GM23338 (cell line): ENCODE results near the gene CENPV. TPM values are rescaled to one million over a fixed set of nuclear protein-coding genes. Genes with fewer than 3 reads are reported as not detected.

ENCODE experiments used
- ATAC-seq: fragments of 200-7000 bp; cut with Tn5 transposase; 3 replicates; pipeline ENCODE4 v1.9.1; 2020
- DNase-seq: peaks from one replicate; pipeline ENCODE4 v3.0.0-alpha.2; 2015; ENCODE audit warnings: low spot score
- H2AFZ ChIP-seq: fragments of 200-600 bp; sonication (generic); 2 replicates; pipeline ENCODE4 v1.8.0; 2016; ENCODE audit warnings: antibody characterized with exemption, mild to moderate bottlenecking, moderate library complexity
- H3F3A ChIP-seq: fragments of 200-600 bp; sonication (generic); replicated peaks from 2 replicates; pipeline ENCODE4 v1.8.0; 2017; ENCODE audit warnings: antibody characterized with exemption, mixed run types, low read depth
- H3K27ac ChIP-seq: fragments of 200-600 bp; sonication (generic); 2 replicates; pipeline ENCODE4 v1.6.1; 2016; ENCODE audit warnings: low read depth
- H3K27me3 ChIP-seq: fragments of 200-600 bp; sonication (generic); 2 replicates; pipeline ENCODE4 v1.8.0; 2016; ENCODE audit warnings: mild to moderate bottlenecking, mixed run types, moderate library complexity; ENCODE audit not compliant: insufficient read depth
- H3K36me3 ChIP-seq: fragments of 200-600 bp; sonication (generic); 2 replicates; pipeline ENCODE4 v1.8.0; 2016; ENCODE audit warnings: mild to moderate bottlenecking; ENCODE audit not compliant: insufficient read depth
- H3K4me1 ChIP-seq: fragments of 200-600 bp; sonication (generic); 2 replicates; pipeline ENCODE4 v1.8.0; 2016; ENCODE audit warnings: mild to moderate bottlenecking, moderate library complexity; ENCODE audit not compliant: insufficient read depth
- H3K4me2 ChIP-seq: fragments of 200-600 bp; sonication (generic); 2 replicates; pipeline ENCODE4 v1.7.1; 2017; ENCODE audit warnings: mixed run types
- H3K4me3 ChIP-seq: fragments of 200-600 bp; sonication (generic); 2 replicates; pipeline ENCODE4 v1.6.1; 2016; ENCODE audit warnings: mixed run types
- H3K79me2 ChIP-seq: fragments of 200-600 bp; sonication (generic); replicated peaks from 2 replicates; pipeline ENCODE4 v1.8.0; 2017; ENCODE audit warnings: mild to moderate bottlenecking; ENCODE audit not compliant: insufficient read depth
- H3K9me2 ChIP-seq: fragments of 200-600 bp; sonication (generic); 2 replicates; pipeline ENCODE4 v1.8.0; 2017; ENCODE audit not compliant: insufficient read depth
- H4K20me1 ChIP-seq: fragments of 200-600 bp; sonication (generic); replicated peaks from 2 replicates; pipeline ENCODE4 v1.8.0; 2017; ENCODE audit warnings: mild to moderate bottlenecking; ENCODE audit not compliant: insufficient read depth
- H3K27ac Mint-ChIP-seq: 2 replicates; pipeline ENCODE4 v1.8.0; 2020; ENCODE audit warnings: inconsistent platforms, mild to moderate bottlenecking, moderate library complexity, mixed read lengths
- H3K27me3 Mint-ChIP-seq: 3 replicates; pipeline ENCODE4 v1.8.0; 2022; ENCODE audit warnings: low read depth, mild to moderate bottlenecking, moderate library complexity, mixed read lengths, inconsistent platforms; ENCODE audit not compliant: insufficient read depth, poor library complexity
- H3K36me3 Mint-ChIP-seq: 3 replicates; pipeline ENCODE4 v1.8.0; 2021; ENCODE audit warnings: low read depth, mild to moderate bottlenecking, inconsistent platforms, moderate library complexity, mixed read lengths
- H3K4me1 Mint-ChIP-seq: 3 replicates; pipeline ENCODE4 v1.8.0; 2020; ENCODE audit warnings: mild to moderate bottlenecking, inconsistent platforms, mixed read lengths
- H3K4me3 Mint-ChIP-seq: 3 replicates; pipeline ENCODE4 v1.8.0; 2021; ENCODE audit warnings: moderate library complexity, mild to moderate bottlenecking, inconsistent platforms, mixed read lengths
- H3K9me3 Mint-ChIP-seq: 3 replicates; pipeline ENCODE4 v1.8.0; 2020; ENCODE audit warnings: moderate library complexity, mild to moderate bottlenecking, inconsistent platforms, mixed read lengths
- CREB1 ChIP-seq: fragments of 250-450 bp; sonication (Bioruptor Pico); IDR thresholded peaks from 2 replicates; pipeline ENCODE4 v1.5.0; 2020; ENCODE audit warnings: low read depth, mild to moderate bottlenecking, moderate library complexity
- EZH2 ChIP-seq: fragments of 200-600 bp; sonication (generic); IDR thresholded peaks from one replicate; pipeline ENCODE4 v1.8.0; 2017; ENCODE audit warnings: antibody characterized with exemption, mild to moderate bottlenecking, low read depth; ENCODE audit not compliant: unreplicated experiment
- JUNB ChIP-seq: IDR thresholded peaks from one replicate; pipeline ENCODE4 v1.6.1; 2016; ENCODE audit warnings: antibody characterized with exemption; ENCODE audit not compliant: unreplicated experiment
- NANOG ChIP-seq: IDR thresholded peaks from 2 replicates; pipeline ENCODE4 v1.6.1; 2016; ENCODE audit warnings: antibody characterized with exemption, borderline replicate concordance
- STAT1 ChIP-seq: IDR thresholded peaks from one replicate; pipeline ENCODE4 v1.6.1; 2016; ENCODE audit warnings: antibody characterized with exemption; ENCODE audit not compliant: unreplicated experiment
- ZNF114 ChIP-seq: fragments of 250-450 bp; sonication (Bioruptor Pico); IDR thresholded peaks from 2 replicates; pipeline ENCODE4 v1.5.0; 2020; ENCODE audit warnings: mild to moderate bottlenecking, moderate library complexity
- ZNF331 ChIP-seq: fragments of 250-450 bp; sonication (Bioruptor Pico); IDR thresholded peaks from 2 replicates; pipeline ENCODE4 v1.5.0; 2020; ENCODE audit warnings: low read depth, mild to moderate bottlenecking, moderate library complexity
- polyA plus RNA-seq: library from polyadenylated mRNA; unstranded; fragments of >200 nt; fragmentation: Nextera tagmentation; extraction: Ambion mirVana; gene quantifications from 2 replicates; pipeline ENCODE4 v1.2.1, GENCODE V29; 2016
- total RNA-seq: library from RNA; depleted of rRNA; stranded (reverse); fragments of >200 nt; shearing (Covaris generic); gene quantifications from 2 replicates; pipeline ENCODE4 v1.2.3, GENCODE V29; 2014
- TF ChIP-seq, protein P1 (sequence below): IDR thresholded peaks from one replicate; pipeline ENCODE4 v1.6.1; 2018; ENCODE audit warnings: antibody characterized with exemption; ENCODE audit not compliant: unreplicated experiment
- TF ChIP-seq, protein P2 (sequence below): IDR thresholded peaks from 2 replicates; pipeline ENCODE4 v1.6.1; 2016; ENCODE audit warnings: antibody characterized with exemption
- TF ChIP-seq, protein P3 (sequence below), 2 experiments: fragments of 200-600 bp in 1 of 2; sonication (generic) in 1 of 2; conservative IDR thresholded peaks; 2 replicates each; pipeline versions ENCODE4 v1.5.1 to v1.6.1; 2016 to 2017; ENCODE audit warnings: antibody characterized with exemption in 2 of 2, low read depth in 2 of 2, mild to moderate bottlenecking in 2 of 2, moderate library complexity in 1 of 2

CENPV gene
- total and polyA plus RNA-seq, 2 experiments from 2014 or later, result 139 to 300 TPM

DNA sequence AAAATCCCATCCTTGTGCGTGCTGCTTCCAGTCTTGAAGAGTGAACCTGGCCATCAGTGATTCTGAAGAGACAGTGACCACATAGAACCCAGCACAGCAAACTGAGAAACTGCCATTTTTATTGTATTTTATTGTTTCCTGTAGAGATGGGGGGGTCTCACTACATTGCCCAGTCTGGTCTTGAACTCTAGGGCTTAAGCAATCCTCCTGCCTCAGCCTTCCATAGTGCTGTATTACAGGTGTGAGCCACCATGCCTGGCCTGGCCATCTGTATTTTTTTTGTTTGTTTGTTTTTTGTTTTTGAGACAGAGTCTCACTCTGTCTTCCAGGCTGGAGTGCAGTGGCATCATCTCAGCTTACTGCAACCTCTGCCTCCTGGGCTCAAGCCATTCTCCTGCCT lies 13.9 kb downstream of the CENPV start (continued):
- TF ChIP-seq, protein P1, sequence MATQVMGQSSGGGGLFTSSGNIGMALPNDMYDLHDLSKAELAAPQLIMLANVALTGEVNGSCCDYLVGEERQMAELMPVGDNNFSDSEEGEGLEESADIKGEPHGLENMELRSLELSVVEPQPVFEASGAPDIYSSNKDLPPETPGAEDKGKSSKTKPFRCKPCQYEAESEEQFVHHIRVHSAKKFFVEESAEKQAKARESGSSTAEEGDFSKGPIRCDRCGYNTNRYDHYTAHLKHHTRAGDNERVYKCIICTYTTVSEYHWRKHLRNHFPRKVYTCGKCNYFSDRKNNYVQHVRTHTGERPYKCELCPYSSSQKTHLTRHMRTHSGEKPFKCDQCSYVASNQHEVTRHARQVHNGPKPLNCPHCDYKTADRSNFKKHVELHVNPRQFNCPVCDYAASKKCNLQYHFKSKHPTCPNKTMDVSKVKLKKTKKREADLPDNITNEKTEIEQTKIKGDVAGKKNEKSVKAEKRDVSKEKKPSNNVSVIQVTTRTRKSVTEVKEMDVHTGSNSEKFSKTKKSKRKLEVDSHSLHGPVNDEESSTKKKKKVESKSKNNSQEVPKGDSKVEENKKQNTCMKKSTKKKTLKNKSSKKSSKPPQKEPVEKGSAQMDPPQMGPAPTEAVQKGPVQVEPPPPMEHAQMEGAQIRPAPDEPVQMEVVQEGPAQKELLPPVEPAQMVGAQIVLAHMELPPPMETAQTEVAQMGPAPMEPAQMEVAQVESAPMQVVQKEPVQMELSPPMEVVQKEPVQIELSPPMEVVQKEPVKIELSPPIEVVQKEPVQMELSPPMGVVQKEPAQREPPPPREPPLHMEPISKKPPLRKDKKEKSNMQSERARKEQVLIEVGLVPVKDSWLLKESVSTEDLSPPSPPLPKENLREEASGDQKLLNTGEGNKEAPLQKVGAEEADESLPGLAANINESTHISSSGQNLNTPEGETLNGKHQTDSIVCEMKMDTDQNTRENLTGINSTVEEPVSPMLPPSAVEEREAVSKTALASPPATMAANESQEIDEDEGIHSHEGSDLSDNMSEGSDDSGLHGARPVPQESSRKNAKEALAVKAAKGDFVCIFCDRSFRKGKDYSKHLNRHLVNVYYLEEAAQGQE, result no peak
- TF ChIP-seq ZNF114 (CRISPR knock-in tag) (no peak), STAT1 (no peak), JUNB (no peak)
- TF ChIP-seq, protein P2, sequence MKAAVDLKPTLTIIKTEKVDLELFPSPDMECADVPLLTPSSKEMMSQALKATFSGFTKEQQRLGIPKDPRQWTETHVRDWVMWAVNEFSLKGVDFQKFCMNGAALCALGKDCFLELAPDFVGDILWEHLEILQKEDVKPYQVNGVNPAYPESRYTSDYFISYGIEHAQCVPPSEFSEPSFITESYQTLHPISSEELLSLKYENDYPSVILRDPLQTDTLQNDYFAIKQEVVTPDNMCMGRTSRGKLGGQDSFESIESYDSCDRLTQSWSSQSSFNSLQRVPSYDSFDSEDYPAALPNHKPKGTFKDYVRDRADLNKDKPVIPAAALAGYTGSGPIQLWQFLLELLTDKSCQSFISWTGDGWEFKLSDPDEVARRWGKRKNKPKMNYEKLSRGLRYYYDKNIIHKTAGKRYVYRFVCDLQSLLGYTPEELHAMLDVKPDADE, result no peak
- TF ChIP-seq, protein P3, sequence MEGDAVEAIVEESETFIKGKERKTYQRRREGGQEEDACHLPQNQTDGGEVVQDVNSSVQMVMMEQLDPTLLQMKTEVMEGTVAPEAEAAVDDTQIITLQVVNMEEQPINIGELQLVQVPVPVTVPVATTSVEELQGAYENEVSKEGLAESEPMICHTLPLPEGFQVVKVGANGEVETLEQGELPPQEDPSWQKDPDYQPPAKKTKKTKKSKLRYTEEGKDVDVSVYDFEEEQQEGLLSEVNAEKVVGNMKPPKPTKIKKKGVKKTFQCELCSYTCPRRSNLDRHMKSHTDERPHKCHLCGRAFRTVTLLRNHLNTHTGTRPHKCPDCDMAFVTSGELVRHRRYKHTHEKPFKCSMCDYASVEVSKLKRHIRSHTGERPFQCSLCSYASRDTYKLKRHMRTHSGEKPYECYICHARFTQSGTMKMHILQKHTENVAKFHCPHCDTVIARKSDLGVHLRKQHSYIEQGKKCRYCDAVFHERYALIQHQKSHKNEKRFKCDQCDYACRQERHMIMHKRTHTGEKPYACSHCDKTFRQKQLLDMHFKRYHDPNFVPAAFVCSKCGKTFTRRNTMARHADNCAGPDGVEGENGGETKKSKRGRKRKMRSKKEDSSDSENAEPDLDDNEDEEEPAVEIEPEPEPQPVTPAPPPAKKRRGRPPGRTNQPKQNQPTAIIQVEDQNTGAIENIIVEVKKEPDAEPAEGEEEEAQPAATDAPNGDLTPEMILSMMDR (conservative IDR thresholded peaks at IDR 0.05; ENCODE audit: low read depth in 2 of 2), result no peak

DNA sequence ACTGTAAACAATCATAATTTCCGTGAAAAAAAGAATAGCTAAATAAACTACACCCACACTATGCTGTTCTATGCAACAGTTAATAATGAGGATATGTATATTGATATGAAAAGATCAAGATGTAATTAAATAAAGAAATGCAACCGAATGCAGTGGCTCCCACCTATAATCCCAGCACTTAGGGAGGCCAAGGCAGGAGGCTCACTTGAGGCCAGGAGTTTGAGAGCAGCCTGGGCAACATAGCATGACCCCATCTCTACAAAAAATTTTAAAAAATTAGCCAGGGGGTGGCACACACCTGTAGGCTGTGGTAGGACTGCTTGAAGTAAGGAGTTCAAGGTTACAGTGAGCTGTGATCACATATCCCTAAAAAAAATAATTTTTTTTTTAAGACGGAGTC lies 14.9 kb downstream of the CENPV start:
- H3F3A ChIP-seq, result 0 out of 2 replicates have a peak, but pooled peaks cover 10% of the 10 kb centered on the region
- no peak for ATAC-seq
- H3K4me1 ChIP-seq, result no peaks in the 10 kb centered on the region
- no peak overlapping the region for H3K4me2 ChIP-seq
- peaks cover 4% of the 10 kb centered on the region; the same call in 1 of the 2 replicates for H4K20me1 ChIP-seq
- H3K9me2 ChIP-seq, result no peaks in the 10 kb centered on the region
- H2AFZ ChIP-seq, result no peak overlapping the region
- no peaks in the 10 kb centered on the region for H3K27me3 ChIP-seq
- no peaks in the 10 kb centered on the region; the same call in 2 of the 3 replicates for H3K4me1 Mint-ChIP-seq
- H3K27ac Mint-ChIP-seq, result no peak overlapping the region
- no peak overlapping the region for H3K4me3 ChIP-seq
- H3K36me3 Mint-ChIP-seq, result peaks cover 31% of the 10 kb centered on the region
- no peaks in the 10 kb centered on the region for H3K36me3 ChIP-seq
- DNase-seq, result no peak
- peaks cover 2% of the 10 kb centered on the region for H3K27me3 Mint-ChIP-seq
- no peaks in the 10 kb centered on the region for H3K79me2 ChIP-seq
- no peaks in the 10 kb centered on the region for H3K9me3 Mint-ChIP-seq
- no peak overlapping the region for H3K4me3 Mint-ChIP-seq
- H3K27ac ChIP-seq, result no peak overlapping the region
- TF ChIP-seq, protein P3 (conservative IDR thresholded peaks at IDR 0.05; ENCODE audit: low read depth in 2 of 2), result no peak
- TF ChIP-seq, protein P2, result no peak
- TF ChIP-seq NANOG, result no peak
- no peak for TF ChIP-seq CREB1 (CRISPR knock-in tag)
- TF ChIP-seq ZNF331 (CRISPR knock-in tag), result no peak
- no peak for TF ChIP-seq EZH2
- TF ChIP-seq ZNF114 (CRISPR knock-in tag), result no peak
- TF ChIP-seq STAT1, result no peak
